ENCODE measurements around the gene MAP2K2.

MAP2K2 gene

GRCh38 chr19:4122480-4122879 lies 1.4 kb downstream of the MAP2K2 start:
- peak overlapping the region; percentile 84 for H3K4me3 ChIP-seq (ENCODE audit: low read depth, low read length)
- no peak for TF ChIP-seq CTCF (IDR thresholded peaks at IDR 0.05; ENCODE audit: low read depth, low read length)

- H3K4me3 ChIP-seq (ENCODE audit: low read depth, low read length) = no peak overlapping the region
- TF ChIP-seq CTCF (IDR thresholded peaks at IDR 0.05; ENCODE audit: low read depth, low read length) = no peak
Measured at GRCh38 chr19:4121815-4122214, 2.1 kb downstream of the MAP2K2 start.

- no peak overlapping the region for H3K4me3 ChIP-seq (ENCODE audit: low read depth, low read length)
- no peak for TF ChIP-seq CTCF (IDR thresholded peaks at IDR 0.05; ENCODE audit: low read depth, low read length)
Measured at GRCh38 chr19:4121273-4121612, 2.7 kb downstream of the MAP2K2 start.

- no peak for TF ChIP-seq CTCF (IDR thresholded peaks at IDR 0.05; ENCODE audit: low read depth, low read length)
- no peak overlapping the region for H3K4me3 ChIP-seq (ENCODE audit: low read depth, low read length)
Measured at GRCh38 chr19:4120559-4121272, 3.2 kb downstream of the MAP2K2 start.

GRCh38 chr19:4119763-4120162 lies 4.2 kb downstream of the MAP2K2 start:
- H3K4me3 ChIP-seq (ENCODE audit: low read depth, low read length) = no peak overlapping the region
- no peak for TF ChIP-seq CTCF (IDR thresholded peaks at IDR 0.05; ENCODE audit: low read depth, low read length)

- TF ChIP-seq CTCF (IDR thresholded peaks at IDR 0.05; ENCODE audit: low read depth, low read length) = no peak
- H3K4me3 ChIP-seq (ENCODE audit: low read depth, low read length) = no peak overlapping the region
Measured at GRCh38 chr19:4115818-4116385, 8.0 kb downstream of the MAP2K2 start.

- TF ChIP-seq CTCF (IDR thresholded peaks at IDR 0.05; ENCODE audit: low read depth, low read length) = no peak
- H3K4me3 ChIP-seq (ENCODE audit: low read depth, low read length) = no peak overlapping the region
Measured at GRCh38 chr19:4115050-4115817, 8.7 kb downstream of the MAP2K2 start.

All from WI38 (cell line).